SK-N-SH (cell line): ENCODE data around the gene MBTPS1. TPM values are rescaled to one million over a fixed set of nuclear protein-coding genes. Genes with fewer than 3 reads are reported as not detected.
A peak's percentile ranks its signal among the peaks of the same experiment; 100 is the strongest.

Source experiments
- CTCF ChIA-PET: fragments of 300-600, 350-600 bp; formaldehyde crosslinking; extraction: SDS; loops from one replicate; lab custom pipeline; 2021; lab: Yijun Ruan, JAX
- POLR2A ChIA-PET: fragments of 350-600 bp; sonication (Branson Sonifier 250); formaldehyde crosslinking; extraction: SDS; loops from one replicate; lab custom pipeline; 2020; ENCODE audit warnings: antibody characterized with exemption, inconsistent platforms; lab: Yijun Ruan, JAX
- DNase-seq: peaks from one replicate; pipeline ENCODE4 v3.0.0; 2012
- H2AFZ ChIP-seq: fragments of 200-600 bp; sonication (generic); 2 replicates; pipeline ENCODE4 v1.8.1; 2016; ENCODE audit warnings: antibody characterized with exemption, mild to moderate bottlenecking, low read depth
- H3F3A ChIP-seq: fragments of 200-600 bp; sonication (generic); replicated peaks from 2 replicates; pipeline ENCODE3; 2016; ENCODE audit warnings: antibody characterized with exemption, mild to moderate bottlenecking; ENCODE audit not compliant: insufficient read depth
- H3K27ac ChIP-seq, 2 experiments: fragments of 200-500 bp in 1 of 2; fragments of 200-600 bp in 1 of 2; sonication (Bioruptor generic) in 1 of 2; sonication (generic), shearing (Covaris generic) in 1 of 2; 2 replicates each; pipeline versions ENCODE4 v1.5.1 to v1.6.1; 2014 to 2016; ENCODE audit warnings: low read depth in 2 of 2, inconsistent platforms in 1 of 2, low read length in 1 of 2, mild to moderate bottlenecking in 1 of 2, mixed read lengths in 1 of 2
- H3K27me3 ChIP-seq: fragments of 200-600 bp; sonication (generic), shearing (Covaris generic); 2 replicates; pipeline ENCODE4 v1.6.1; 2016; ENCODE audit warnings: mixed run types; ENCODE audit not compliant: insufficient read depth
- H3K36me3 ChIP-seq, 2 experiments: fragments of 200-500 bp in 1 of 2; fragments of 200-600 bp in 1 of 2; sonication (Bioruptor generic) in 1 of 2; sonication (generic) in 1 of 2; replicated peaks in 1 of 2; 2 replicates each; pipeline versions ENCODE3 to v1.5.1; 2014 to 2016; ENCODE audit warnings: low read length in 1 of 2, mild to moderate bottlenecking in 1 of 2; ENCODE audit not compliant: insufficient read depth in 2 of 2, control insufficient read depth in 1 of 2
- H3K4me1 ChIP-seq, 2 experiments: fragments of 200-500 bp in 1 of 2; fragments of 200-600 bp in 1 of 2; sonication (Bioruptor generic) in 1 of 2; sonication (generic), shearing (Covaris generic) in 1 of 2; 2 replicates each; pipeline versions ENCODE4 v1.5.1 to v1.6.1; 2014 to 2016; ENCODE audit warnings: low read depth in 1 of 2, low read length in 1 of 2, mixed run types in 1 of 2; ENCODE audit not compliant: insufficient read depth in 2 of 2, control insufficient read depth in 1 of 2
- H3K4me2 ChIP-seq: fragments of 200-600 bp; sonication (generic), shearing (Covaris generic); 2 replicates; pipeline ENCODE4 v1.6.1; 2017; ENCODE audit warnings: mixed run types
- H3K4me3 ChIP-seq, 2 experiments: fragments of 200-500 bp in 1 of 2; fragments of 200-600 bp in 1 of 2; sonication (Bioruptor generic) in 1 of 2; sonication (generic), shearing (Covaris generic) in 1 of 2; 2 replicates each; pipeline versions ENCODE4 v1.5.1 to v1.8.1; 2014 to 2016; ENCODE audit warnings: low read depth in 2 of 2, inconsistent platforms in 1 of 2, low read length in 1 of 2, mild to moderate bottlenecking in 1 of 2, mixed read lengths in 1 of 2, moderate library complexity in 1 of 2
- H3K79me2 ChIP-seq: fragments of 200-600 bp; sonication (generic); 2 replicates; pipeline ENCODE4 v1.8.1; 2017; ENCODE audit warnings: mild to moderate bottlenecking; ENCODE audit not compliant: insufficient read depth
- H3K9ac ChIP-seq: fragments of 200-600 bp; sonication (generic); 2 replicates; pipeline ENCODE4 v1.6.1; 2017; ENCODE audit warnings: mixed run types
- H3K9me2 ChIP-seq: fragments of 200-600 bp; sonication (generic); 2 replicates; pipeline ENCODE4 v1.6.1; 2017; ENCODE audit warnings: mixed run types
- H3K9me3 ChIP-seq: fragments of 200-600 bp; sonication (generic); 2 replicates; pipeline ENCODE4 v1.6.1; 2017; ENCODE audit warnings: mixed run types, mild to moderate bottlenecking, moderate library complexity
- H4K20me1 ChIP-seq: fragments of 200-600 bp; sonication (generic); 2 replicates; pipeline ENCODE4 v1.6.1; 2017; ENCODE audit warnings: mild to moderate bottlenecking, mixed run types; ENCODE audit not compliant: insufficient read depth
- ELF1 ChIP-seq: IDR thresholded peaks from 2 replicates; pipeline ENCODE4 v1.4.0; 2012
- EZH2phosphoT487 ChIP-seq: fragments of 200-600 bp; sonication (generic); IDR thresholded peaks from 2 replicates; pipeline ENCODE4 v1.6.1; 2017; ENCODE audit warnings: low read depth, mixed run types, mild to moderate bottlenecking, antibody characterized with exemption, moderate library complexity, borderline replicate concordance
- FOXJ3 ChIP-seq: sonication (generic); formaldehyde crosslinking; IDR thresholded peaks from 2 replicates; pipeline ENCODE4 v1.5.1; 2020; ENCODE audit warnings: mild to moderate bottlenecking, missing genetic modification reagents
- FOXM1 ChIP-seq: IDR thresholded peaks from 2 replicates; pipeline ENCODE4 v1.4.0; 2012; ENCODE audit warnings: low read depth, mild to moderate bottlenecking
- JUND ChIP-seq: IDR thresholded peaks from 2 replicates; pipeline ENCODE4 v1.4.0; 2012
- NFIC ChIP-seq: IDR thresholded peaks from 2 replicates; pipeline ENCODE4 v1.4.0; 2012; ENCODE audit warnings: borderline replicate concordance
- NRF1 ChIP-seq: IDR thresholded peaks from 2 replicates; pipeline ENCODE4 v1.6.1; 2012; ENCODE audit warnings: low read depth, mild to moderate bottlenecking, low read length
- POLR2AphosphoS5 ChIP-seq: IDR thresholded peaks from 2 replicates; pipeline ENCODE4 v1.6.1; 2012; ENCODE audit warnings: low read depth, low read length
- RAD21 ChIP-seq: IDR thresholded peaks from 2 replicates; pipeline ENCODE4 v1.6.1; 2012; ENCODE audit warnings: mild to moderate bottlenecking, low read length
- RCOR1 ChIP-seq: fragments of 150-350 bp; IDR thresholded peaks from 2 replicates; pipeline ENCODE4 v1.6.1; 2017; ENCODE audit warnings: antibody characterized with exemption, low read length
- RFX5 ChIP-seq: IDR thresholded peaks from 2 replicates; pipeline ENCODE4 v1.6.1; 2012; ENCODE audit warnings: mild to moderate bottlenecking, improper control_type of control experiment, low read length
- RXRA ChIP-seq: IDR thresholded peaks from 2 replicates; pipeline ENCODE4 v1.4.0; 2012; ENCODE audit warnings: low read depth, mild to moderate bottlenecking, borderline replicate concordance
- SIN3A ChIP-seq: IDR thresholded peaks from 2 replicates; pipeline ENCODE4 v1.6.1; 2012; ENCODE audit warnings: low read depth, mild to moderate bottlenecking, low read length, moderate library complexity, borderline replicate concordance
- TAF1 ChIP-seq: IDR thresholded peaks from 2 replicates; pipeline ENCODE4 v1.6.1; 2012; ENCODE audit warnings: low read depth, mild to moderate bottlenecking, low read length, moderate library complexity, borderline replicate concordance
- YY1 ChIP-seq: IDR thresholded peaks from 2 replicates; pipeline ENCODE4 v1.4.0; 2012; ENCODE audit warnings: low read depth, mild to moderate bottlenecking
- WGBS: methylation state at CpG from one replicate; pipeline ENCODE4 v1.1.6; 2017; ENCODE audit warnings: low lambda C conversion rate; 5-methylcytosine and 5-hydroxymethylcytosine counted together
- polyA plus RNA-seq, 3 experiments: library from polyadenylated mRNA; depleted of rRNA; stranded (reverse); fragments of >200 nt; gene quantifications; 2 replicates each; pipeline ENCODE4 v1.2.3, GENCODE V29; 2012
- TF ChIP-seq, protein P1 (sequence below): IDR thresholded peaks from 2 replicates; pipeline ENCODE4 v1.6.1; 2012; ENCODE audit warnings: mild to moderate bottlenecking, low read depth, low read length, moderate library complexity
- TF ChIP-seq, protein P2 (sequence below): IDR thresholded peaks from 2 replicates; pipeline ENCODE4 v1.4.0; 2012; ENCODE audit warnings: low read depth, borderline replicate concordance
- TF ChIP-seq, protein P3 (sequence below): fragments of 150-350 bp; IDR thresholded peaks from 2 replicates; pipeline ENCODE4 v1.6.1; 2016; ENCODE audit warnings: mild to moderate bottlenecking, low read depth, low read length
- TF ChIP-seq, protein P4 (sequence below): IDR thresholded peaks from 2 replicates; pipeline ENCODE4 v1.4.0; 2012; ENCODE audit warnings: low read depth

Gene MBTPS1
- polyA plus RNA-seq, 1 of the 3 experiments (the other 2 are of a cell fraction), result 84.9 TPM

- Histone ChIP-seq H3K4me2 (no peak overlapping the region), H3K36me3 (peaks cover 58 to 75% of the 10 kb centered on the region in 2 experiments), H3K79me2 (peaks cover 5% of the 10 kb centered on the region; the same call in 1 of the 2 replicates), H3K4me3 (no peak overlapping the region), H2AFZ (no peak overlapping the region), H3K27me3 (no peaks in the 10 kb centered on the region), H3K27ac (no peak overlapping the region), H3K9me3 (no peaks in the 10 kb centered on the region), H3K4me1 (peaks cover 0 to 5% of the 10 kb centered on the region in 2 experiments; a peak in 1 of 4 replicates), H3K9ac (no peak overlapping the region), H3F3A (no peaks in the 10 kb centered on the region), H4K20me1 (no peaks in the 10 kb centered on the region), H3K9me2 (no peaks in the 10 kb centered on the region)
- ChIA-PET POLR2A (no interaction called here), CTCF (interaction anchor here (21.4 kb wide), 1 partner anchor 112 kb away, joined by 470 read pairs; the partner anchor contains the start of gene OSGIN1)
- 91% methylated on average over 10 of the region's 10 CpGs for WGBS
- TF ChIP-seq, protein P1, sequence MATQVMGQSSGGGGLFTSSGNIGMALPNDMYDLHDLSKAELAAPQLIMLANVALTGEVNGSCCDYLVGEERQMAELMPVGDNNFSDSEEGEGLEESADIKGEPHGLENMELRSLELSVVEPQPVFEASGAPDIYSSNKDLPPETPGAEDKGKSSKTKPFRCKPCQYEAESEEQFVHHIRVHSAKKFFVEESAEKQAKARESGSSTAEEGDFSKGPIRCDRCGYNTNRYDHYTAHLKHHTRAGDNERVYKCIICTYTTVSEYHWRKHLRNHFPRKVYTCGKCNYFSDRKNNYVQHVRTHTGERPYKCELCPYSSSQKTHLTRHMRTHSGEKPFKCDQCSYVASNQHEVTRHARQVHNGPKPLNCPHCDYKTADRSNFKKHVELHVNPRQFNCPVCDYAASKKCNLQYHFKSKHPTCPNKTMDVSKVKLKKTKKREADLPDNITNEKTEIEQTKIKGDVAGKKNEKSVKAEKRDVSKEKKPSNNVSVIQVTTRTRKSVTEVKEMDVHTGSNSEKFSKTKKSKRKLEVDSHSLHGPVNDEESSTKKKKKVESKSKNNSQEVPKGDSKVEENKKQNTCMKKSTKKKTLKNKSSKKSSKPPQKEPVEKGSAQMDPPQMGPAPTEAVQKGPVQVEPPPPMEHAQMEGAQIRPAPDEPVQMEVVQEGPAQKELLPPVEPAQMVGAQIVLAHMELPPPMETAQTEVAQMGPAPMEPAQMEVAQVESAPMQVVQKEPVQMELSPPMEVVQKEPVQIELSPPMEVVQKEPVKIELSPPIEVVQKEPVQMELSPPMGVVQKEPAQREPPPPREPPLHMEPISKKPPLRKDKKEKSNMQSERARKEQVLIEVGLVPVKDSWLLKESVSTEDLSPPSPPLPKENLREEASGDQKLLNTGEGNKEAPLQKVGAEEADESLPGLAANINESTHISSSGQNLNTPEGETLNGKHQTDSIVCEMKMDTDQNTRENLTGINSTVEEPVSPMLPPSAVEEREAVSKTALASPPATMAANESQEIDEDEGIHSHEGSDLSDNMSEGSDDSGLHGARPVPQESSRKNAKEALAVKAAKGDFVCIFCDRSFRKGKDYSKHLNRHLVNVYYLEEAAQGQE, result no peak
- TF ChIP-seq NFIC, result peak; percentile 64
- no peak for TF ChIP-seq RCOR1
- no peak for TF ChIP-seq ELF1
- no peak for TF ChIP-seq NRF1
- TF ChIP-seq RAD21, result no peak
- DNase-seq, result no peak
Observed at GRCh38 chr16:84072014-84072413, 44.7 kb downstream of the MBTPS1 start.

DNA sequence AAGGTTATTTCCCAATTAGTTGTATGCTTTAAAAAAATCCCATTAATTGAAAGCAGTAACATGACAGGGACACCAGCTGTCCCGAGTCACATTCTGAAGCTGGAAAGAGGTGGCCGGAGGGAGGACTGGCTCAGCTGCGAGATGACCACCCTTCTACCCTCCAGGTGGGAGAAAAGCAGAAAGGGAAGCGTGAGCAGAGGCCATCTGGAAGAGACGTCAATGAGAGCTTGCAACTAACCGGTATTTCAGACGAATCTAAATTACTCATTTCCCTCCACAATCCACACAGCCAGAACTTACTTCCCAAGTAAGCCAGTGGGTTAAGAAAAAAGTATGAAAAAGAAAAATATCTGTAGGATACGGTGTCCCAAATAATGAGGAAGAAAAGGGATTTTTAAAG, 45.6 kb downstream of the MBTPS1 start:
- ChIA-PET CTCF (interaction anchor here (0.8 to 21.4 kb wide), 6 partner anchors 8 to 116 kb away, joined by 3 to 470 read pairs (median 4); partner anchors contain the start of gene OSGIN1), POLR2A (no interaction called here)
- Histone ChIP-seq H3K79me2 (no peaks in the 10 kb centered on the region; the same call in 1 of the 2 replicates), H2AFZ (no peak overlapping the region), H3K36me3 (peaks cover 51 to 75% of the 10 kb centered on the region in 2 experiments), H3K9ac (no peak overlapping the region), H3F3A (peaks cover 7% of the 10 kb centered on the region), H3K4me2 (no peak overlapping the region), H3K9me2 (no peaks in the 10 kb centered on the region), H3K4me1 (peaks cover 0 to 5% of the 10 kb centered on the region in 2 experiments; a peak in 1 of 4 replicates), H3K9me3 (no peaks in the 10 kb centered on the region), H3K4me3 (no peak overlapping the region), H3K27ac (no peak overlapping the region), H4K20me1 (no peaks in the 10 kb centered on the region), H3K27me3 (no peaks in the 10 kb centered on the region)
- DNase-seq, result no peak
- WGBS, result 98% methylated on average over 8 of the region's 8 CpGs
- no peak for TF ChIP-seq EZH2phosphoT487
- TF ChIP-seq, protein P2, sequence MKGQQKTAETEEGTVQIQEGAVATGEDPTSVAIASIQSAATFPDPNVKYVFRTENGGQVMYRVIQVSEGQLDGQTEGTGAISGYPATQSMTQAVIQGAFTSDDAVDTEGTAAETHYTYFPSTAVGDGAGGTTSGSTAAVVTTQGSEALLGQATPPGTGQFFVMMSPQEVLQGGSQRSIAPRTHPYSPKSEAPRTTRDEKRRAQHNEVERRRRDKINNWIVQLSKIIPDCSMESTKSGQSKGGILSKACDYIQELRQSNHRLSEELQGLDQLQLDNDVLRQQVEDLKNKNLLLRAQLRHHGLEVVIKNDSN, result no peak
- no peak for TF ChIP-seq RFX5
- no peak for TF ChIP-seq FOXJ3 (CRISPR knock-in tag)
- no peak for TF ChIP-seq RXRA
- TF ChIP-seq POLR2AphosphoS5, result no peak
- TF ChIP-seq, protein P1, result no peak
- no peak for TF ChIP-seq SIN3A
- no peak for TF ChIP-seq JUND
- no peak for TF ChIP-seq FOXM1
- TF ChIP-seq, protein P3, sequence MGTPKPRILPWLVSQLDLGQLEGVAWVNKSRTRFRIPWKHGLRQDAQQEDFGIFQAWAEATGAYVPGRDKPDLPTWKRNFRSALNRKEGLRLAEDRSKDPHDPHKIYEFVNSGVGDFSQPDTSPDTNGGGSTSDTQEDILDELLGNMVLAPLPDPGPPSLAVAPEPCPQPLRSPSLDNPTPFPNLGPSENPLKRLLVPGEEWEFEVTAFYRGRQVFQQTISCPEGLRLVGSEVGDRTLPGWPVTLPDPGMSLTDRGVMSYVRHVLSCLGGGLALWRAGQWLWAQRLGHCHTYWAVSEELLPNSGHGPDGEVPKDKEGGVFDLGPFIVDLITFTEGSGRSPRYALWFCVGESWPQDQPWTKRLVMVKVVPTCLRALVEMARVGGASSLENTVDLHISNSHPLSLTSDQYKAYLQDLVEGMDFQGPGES, result no peak
- TF ChIP-seq, protein P4, sequence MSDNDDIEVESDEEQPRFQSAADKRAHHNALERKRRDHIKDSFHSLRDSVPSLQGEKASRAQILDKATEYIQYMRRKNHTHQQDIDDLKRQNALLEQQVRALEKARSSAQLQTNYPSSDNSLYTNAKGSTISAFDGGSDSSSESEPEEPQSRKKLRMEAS, result no peak
- TF ChIP-seq RAD21, result no peak
- TF ChIP-seq ELF1, result no peak
- TF ChIP-seq YY1, result no peak
- no peak for TF ChIP-seq TAF1
